GM08714 (cell line): Measurements from ENCODE around the gene SOCS6.

Source experiments
- H3K4me3 ChIP-seq: fragments of 200-500 bp; sonication (Bioruptor generic); 2 replicates; pipeline ENCODE4 v1.5.1; 2014; ENCODE audit warnings: mild to moderate bottlenecking, low read length, inconsistent platforms
- ZNF274 ChIP-seq: IDR thresholded peaks from 2 replicates; pipeline ENCODE4 v1.6.1; 2012; ENCODE audit warnings: mild to moderate bottlenecking, low read depth, low read length

Gene SOCS6

GRCh38 chr18:70324897-70325296 is 36.1 kb downstream of the SOCS6 start:
- H3K4me3 ChIP-seq, result no peak overlapping the region
- no peak for TF ChIP-seq ZNF274

GRCh38 chr18:70326255-70326654 is 37.4 kb downstream of the SOCS6 start:
- no peak for TF ChIP-seq ZNF274
- no peak overlapping the region for H3K4me3 ChIP-seq

- H3K4me3 ChIP-seq, result no peak overlapping the region
- TF ChIP-seq ZNF274, result no peak
Observed at GRCh38 chr18:70328169-70328568, 39.3 kb downstream of the SOCS6 start.

GRCh38 chr18:70329071-70329470 is 40.2 kb downstream of the SOCS6 start:
- TF ChIP-seq ZNF274, result no peak
- no peak overlapping the region for H3K4me3 ChIP-seq

- no peak for TF ChIP-seq ZNF274
- no peak overlapping the region for H3K4me3 ChIP-seq
Observed at GRCh38 chr18:70330887-70331286, 42.0 kb downstream of the SOCS6 start.

GRCh38 chr18:70331456-70332097 is 42.7 kb downstream of the SOCS6 start:
- no peak overlapping the region for H3K4me3 ChIP-seq
- TF ChIP-seq ZNF274, result no peak

- H3K4me3 ChIP-seq, result no peak overlapping the region
- TF ChIP-seq ZNF274, result no peak
Observed at GRCh38 chr18:70332694-70333093, 43.8 kb downstream of the SOCS6 start.

- H3K4me3 ChIP-seq, result no peak overlapping the region
- no peak for TF ChIP-seq ZNF274
Observed at GRCh38 chr18:70333316-70333715, 44.5 kb downstream of the SOCS6 start.

GRCh38 chr18:70333757-70334156 is 44.9 kb downstream of the SOCS6 start:
- TF ChIP-seq ZNF274, result no peak
- no peak overlapping the region for H3K4me3 ChIP-seq

GRCh38 chr18:70334264-70334663 is 45.4 kb downstream of the SOCS6 start:
- no peak for TF ChIP-seq ZNF274
- no peak overlapping the region for H3K4me3 ChIP-seq

- H3K4me3 ChIP-seq, result no peak overlapping the region
- TF ChIP-seq ZNF274, result no peak
Observed at GRCh38 chr18:70334728-70335329, 46.0 kb downstream of the SOCS6 start.

GRCh38 chr18:70335892-70336726 is 47.3 kb downstream of the SOCS6 start:
- no peak for TF ChIP-seq ZNF274
- H3K4me3 ChIP-seq, result no peak overlapping the region

- no peak overlapping the region for H3K4me3 ChIP-seq
- TF ChIP-seq ZNF274, result no peak
Observed at GRCh38 chr18:70337139-70337972, 48.5 kb downstream of the SOCS6 start.

- H3K4me3 ChIP-seq, result no peak overlapping the region
- TF ChIP-seq ZNF274, result no peak
Observed at GRCh38 chr18:70338890-70339289, 50.0 kb downstream of the SOCS6 start.
